Mucosa of descending colon (tissue), 3 donors: Measurements from ENCODE around the gene AHRR. TPM values are rescaled to one million over a fixed set of nuclear protein-coding genes. Genes with fewer than 3 reads are reported as not detected.
"Not testable (repeated sequence)": the region's sequence is repeated elsewhere in the genome, so short reads cannot be mapped to it uniquely, and the experiment has no call there.

Experiments
- ATAC-seq: fragments of 200-7000 bp; cut with Tn5 transposase; one replicate; pipeline ENCODE4 v1.9.1; 2020; ENCODE audit warnings: mild to moderate bottlenecking, moderate library complexity
- DNase-seq, 3 donors: peaks; one replicate each; pipeline ENCODE4 v3.0.0-alpha.2; 2020
- H3K36me3 ChIP-seq: fragments of 200-600 bp; one replicate; pipeline ENCODE4 v1.8.0; 2021; ENCODE audit warnings: low read depth, mild to moderate bottlenecking
- H3K4me1 ChIP-seq: fragments of 200-600 bp; one replicate; pipeline ENCODE4 v1.8.0; 2021; ENCODE audit warnings: low read depth, mild to moderate bottlenecking
- H3K4me3 ChIP-seq: fragments of 200-600 bp; one replicate; pipeline ENCODE4 v1.8.0; 2021; ENCODE audit warnings: mild to moderate bottlenecking
- H3K9me3 ChIP-seq: fragments of 200-600 bp; one replicate; pipeline ENCODE4 v1.8.0; 2021; ENCODE audit warnings: mild to moderate bottlenecking
- intact Hi-C, 2 donors: fragments of 100-400 bp; cut with DNase I in 1 of 2; cut with micrococcal nuclease in 1 of 2; formaldehyde crosslinking; loops; one replicate each; pipeline versions ENCODE4 v1.11.0 to v1.11.1; 2022; cut with DNase I, micrococcal nuclease
- total RNA-seq, 3 donors: library from RNA; stranded (reverse); fragmentation: NEBNext Ultra II Directional in 2 of 3; extraction: Animal tissue kit (Norgen Biotek cat#: 25700) in 2 of 3; gene quantifications; one replicate each; pipeline versions ENCODE4 v1.2.1 to v1.2.4, GENCODE V29; 2021 to 2023
- TF ChIP-seq, protein P1 (sequence below): fragments of 200-600 bp; IDR thresholded peaks from one replicate; pipeline ENCODE4 v1.8.0; 2022; ENCODE audit warnings: antibody characterized with exemption, mild to moderate bottlenecking
- donor health status: DM: no; HTN: no; CAD: no; lungs with moderate emphysema.
- donor health status: DM: no; HTN: no; CAD: no.
- donor health status: DM: no; HTN: yes; CAD: no.

Gene AHRR
- total RNA-seq, 3 donors from 2014 or later = 2.0 to 3.2 (median 2.3) TPM

DNA sequence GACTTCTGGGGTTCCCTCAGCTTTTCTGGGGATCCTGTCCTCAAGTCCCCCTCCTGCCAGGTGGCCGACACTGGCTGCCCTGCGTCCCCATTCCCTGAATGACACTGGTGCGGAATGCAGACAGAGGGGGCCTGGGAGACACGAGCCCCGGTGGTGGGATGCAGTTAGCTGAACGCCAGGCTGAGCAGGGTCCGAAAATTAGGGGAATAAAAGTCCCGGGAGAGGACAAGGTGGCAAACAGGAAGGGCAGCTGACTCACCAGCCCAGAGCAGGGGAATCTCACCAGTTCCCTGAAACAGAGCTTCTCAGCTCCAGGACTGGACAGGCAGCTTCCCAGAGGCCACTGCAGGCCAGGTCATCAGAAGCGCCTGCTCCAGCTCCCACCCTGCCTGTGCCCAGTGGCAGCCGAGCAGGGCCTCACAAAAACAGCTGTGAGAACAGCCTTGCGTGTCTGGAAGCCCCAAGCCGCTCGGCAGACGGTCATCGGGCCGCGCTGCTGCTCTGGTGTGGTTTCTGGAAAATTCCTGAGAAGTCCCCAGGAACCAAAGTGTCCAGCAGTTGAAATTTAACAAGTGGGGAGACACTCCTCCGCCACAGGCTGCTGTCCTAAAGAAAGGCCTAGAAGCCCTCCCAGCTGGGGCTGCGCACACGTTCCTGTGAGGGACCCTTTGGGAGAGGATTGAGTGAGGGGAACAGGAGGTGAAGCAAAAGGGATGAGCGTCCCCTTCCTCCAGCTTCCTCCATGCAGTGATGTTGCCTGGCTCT lies 73.8 kb downstream of the AHRR start:
- peak in 2 of 3 donors; percentile 28 to 47 for DNase-seq
- intact Hi-C loops = no loop called here
- TF ChIP-seq, protein P1, sequence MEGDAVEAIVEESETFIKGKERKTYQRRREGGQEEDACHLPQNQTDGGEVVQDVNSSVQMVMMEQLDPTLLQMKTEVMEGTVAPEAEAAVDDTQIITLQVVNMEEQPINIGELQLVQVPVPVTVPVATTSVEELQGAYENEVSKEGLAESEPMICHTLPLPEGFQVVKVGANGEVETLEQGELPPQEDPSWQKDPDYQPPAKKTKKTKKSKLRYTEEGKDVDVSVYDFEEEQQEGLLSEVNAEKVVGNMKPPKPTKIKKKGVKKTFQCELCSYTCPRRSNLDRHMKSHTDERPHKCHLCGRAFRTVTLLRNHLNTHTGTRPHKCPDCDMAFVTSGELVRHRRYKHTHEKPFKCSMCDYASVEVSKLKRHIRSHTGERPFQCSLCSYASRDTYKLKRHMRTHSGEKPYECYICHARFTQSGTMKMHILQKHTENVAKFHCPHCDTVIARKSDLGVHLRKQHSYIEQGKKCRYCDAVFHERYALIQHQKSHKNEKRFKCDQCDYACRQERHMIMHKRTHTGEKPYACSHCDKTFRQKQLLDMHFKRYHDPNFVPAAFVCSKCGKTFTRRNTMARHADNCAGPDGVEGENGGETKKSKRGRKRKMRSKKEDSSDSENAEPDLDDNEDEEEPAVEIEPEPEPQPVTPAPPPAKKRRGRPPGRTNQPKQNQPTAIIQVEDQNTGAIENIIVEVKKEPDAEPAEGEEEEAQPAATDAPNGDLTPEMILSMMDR = no peak

DNA sequence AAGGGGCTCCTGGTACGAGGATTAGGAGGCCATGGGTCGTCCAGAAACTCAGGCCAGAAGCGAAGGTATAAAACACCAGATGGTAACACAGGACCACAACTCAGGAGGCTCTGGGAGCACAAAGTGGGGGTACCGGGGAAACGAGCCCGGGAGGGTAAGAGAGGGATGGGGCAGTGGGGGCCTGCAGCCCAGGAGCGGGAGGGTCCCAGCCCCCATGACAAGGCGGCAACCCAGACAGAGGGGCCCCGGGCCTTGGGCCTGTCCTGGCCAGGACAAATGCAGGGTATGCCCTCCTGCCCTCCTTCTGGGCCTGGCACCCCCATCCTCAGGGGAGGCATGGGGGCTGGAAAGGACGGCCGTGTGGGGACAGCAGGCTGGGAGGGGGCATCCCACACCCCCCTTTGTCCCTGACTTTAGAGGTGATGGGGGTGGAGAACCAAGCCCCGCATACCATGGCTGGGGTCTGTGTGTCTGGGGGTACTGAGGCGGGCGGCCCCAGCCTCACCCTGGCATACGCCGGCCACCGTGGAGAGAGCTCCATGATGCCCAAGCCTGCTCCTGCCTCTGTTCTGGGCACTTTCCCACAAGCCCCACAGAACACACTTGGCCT lies 74.5 kb downstream of the AHRR start:
- Histone ChIP-seq H3K4me1 (peaks cover 15% of the 10 kb centered on the region), H3K9me3 (no peaks in the 10 kb centered on the region), H3K36me3 (no peaks in the 10 kb centered on the region), H3K4me3 (no peak overlapping the region)
- ATAC-seq = no peak
- intact Hi-C loops = no loop called here
- peak in 2 of 3 donors; percentile 15 to 31 for DNase-seq
- TF ChIP-seq, protein P1 = no peak

More for the DNA sequence above, 73.8 kb downstream of the AHRR start:
- Histone ChIP-seq H3K9me3 (no peaks in the 10 kb centered on the region), H3K36me3 (no peaks in the 10 kb centered on the region), H3K4me1 (peaks cover 15% of the 10 kb centered on the region), H3K4me3 (no peak overlapping the region)
- ATAC-seq = peak; percentile 17

DNA sequence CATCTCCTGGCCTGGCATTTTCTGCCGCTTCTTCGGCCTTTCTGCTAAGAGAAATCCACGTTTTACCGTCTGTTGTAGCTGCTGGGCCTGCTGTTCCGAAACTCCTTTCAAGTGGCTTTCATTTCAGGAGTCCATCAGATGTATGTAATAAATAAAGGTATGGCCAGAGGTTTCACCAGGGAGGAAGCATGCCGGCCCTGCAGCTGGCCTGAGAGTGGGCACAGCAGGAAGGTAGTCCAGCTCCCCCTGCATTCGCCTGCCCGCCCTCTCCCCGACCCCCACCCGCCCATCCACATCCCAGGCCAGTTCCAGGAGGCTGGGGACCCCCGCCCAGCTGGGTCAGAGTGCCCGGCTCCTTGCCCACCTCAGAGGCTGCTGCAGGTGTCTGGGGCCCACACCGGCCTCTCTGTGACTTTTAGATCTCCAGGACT lies 75.0 kb downstream of the AHRR start:
- no peak for ATAC-seq

DNA sequence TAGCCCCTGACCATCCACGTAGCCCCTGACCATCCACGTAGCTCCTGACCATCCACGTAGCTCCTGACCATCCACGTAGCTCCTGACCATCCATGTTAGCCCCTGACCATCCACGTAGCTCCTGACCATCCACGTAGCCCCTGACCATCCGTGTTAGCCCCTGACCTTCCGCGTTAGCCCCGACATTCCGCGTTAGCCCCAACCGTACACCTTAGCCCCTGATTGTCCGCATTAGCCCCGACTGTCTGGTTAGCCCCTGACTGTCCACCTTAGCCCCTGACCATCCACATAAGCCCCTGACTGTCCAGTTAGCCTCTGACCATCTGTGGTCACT lies 76.6 kb downstream of the AHRR start:
- H3K4me1 ChIP-seq, H3K36me3 ChIP-seq, ATAC-seq, H3K4me3 ChIP-seq, intact Hi-C loops, H3K9me3 ChIP-seq: not testable (repeated sequence)
- DNase-seq = peak in 2 of 3 donors; percentile 10 to 30

More for the DNA sequence above, 75.0 kb downstream of the AHRR start:
- Histone ChIP-seq H3K4me1 (peaks cover 15% of the 10 kb centered on the region), H3K9me3 (no peaks in the 10 kb centered on the region), H3K4me3 (no peak overlapping the region), H3K36me3 (no peaks in the 10 kb centered on the region)
- intact Hi-C loops = no loop called here
- TF ChIP-seq, protein P1 = no peak
- DNase-seq = peak in 2 of 3 donors; percentile 17 to 39

DNA sequence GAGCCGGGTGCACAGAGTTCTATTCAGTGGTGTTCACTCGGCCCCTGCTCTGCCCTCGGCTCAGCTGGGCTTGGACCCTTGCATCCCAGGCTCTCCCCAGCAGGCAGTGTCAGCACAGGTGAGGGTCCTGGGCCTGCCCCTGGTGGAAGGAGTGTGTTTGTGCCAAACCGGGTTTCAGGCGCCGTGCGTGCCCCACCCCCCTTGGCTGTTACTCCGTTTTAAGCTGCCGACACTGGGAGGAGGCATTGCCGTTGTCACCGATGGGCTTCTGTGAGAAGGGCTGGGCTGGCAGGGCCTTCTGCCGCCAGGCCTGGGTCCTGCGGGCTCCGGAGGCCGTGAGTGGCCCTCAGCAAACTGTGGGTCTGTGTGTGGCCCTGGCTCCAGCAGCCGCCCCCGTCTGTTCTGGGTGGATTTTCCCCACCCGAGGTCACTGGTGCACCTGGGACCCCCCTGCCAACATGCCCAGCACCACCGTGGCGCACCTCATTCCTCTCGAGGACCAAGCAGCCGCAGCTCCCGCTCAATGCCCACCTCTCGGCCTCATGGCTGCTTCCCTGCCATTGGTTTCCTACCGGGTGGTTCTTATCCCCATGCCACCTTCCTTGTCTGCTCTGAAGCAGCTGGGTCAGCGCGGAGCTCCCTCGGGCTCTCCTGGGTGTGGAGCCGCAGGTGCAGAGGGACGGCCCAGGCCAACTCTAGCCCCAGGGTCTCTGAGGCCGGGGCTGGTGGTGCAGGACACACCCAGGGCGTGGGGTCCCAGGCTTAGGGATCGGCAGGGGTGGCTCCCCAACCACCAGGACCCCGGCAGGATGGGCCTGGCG lies 77.2 kb downstream of the AHRR start:
- H3K36me3 ChIP-seq = no peaks in the 10 kb centered on the region
- H3K4me3 ChIP-seq = no peak overlapping the region
- intact Hi-C loops = no loop called here
- H3K9me3 ChIP-seq = no peaks in the 10 kb centered on the region
- H3K4me1 ChIP-seq = peaks cover 4% of the 10 kb centered on the region
- peak in 2 of 3 donors; percentile 24 to 43 for DNase-seq
- TF ChIP-seq, protein P1 = no peak
- no peak for ATAC-seq
